ENCODE data around the gene SMG6.
A peak's percentile ranks its signal among the peaks of the same experiment; 100 is the strongest.

Gene SMG6

DNA sequence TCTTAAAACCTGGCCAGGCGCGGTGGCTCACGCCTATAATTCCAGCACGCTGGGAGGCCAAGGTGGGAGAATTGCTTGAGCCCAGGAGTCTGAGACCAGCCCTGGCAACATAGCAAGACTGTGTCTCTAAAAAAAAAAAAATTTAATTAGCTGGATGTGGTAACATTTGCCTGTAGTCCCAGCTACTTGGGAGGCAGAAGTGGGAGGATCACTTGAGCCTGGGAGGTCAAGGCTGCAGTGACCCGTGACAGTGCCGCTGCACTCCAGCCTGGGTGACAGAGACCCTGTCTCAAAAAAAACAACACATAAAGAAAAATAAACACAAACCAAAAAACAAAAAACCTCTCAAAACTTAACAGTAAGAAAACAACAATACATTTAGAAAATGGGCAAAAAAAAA lies 106.3 kb downstream of the SMG6 start:
- no peak overlapping the region for H3K4me3 ChIP-seq (ENCODE audit: low read length)
- no peaks in the 10 kb centered on the region for H3K27me3 ChIP-seq (ENCODE audit: insufficient read depth, low read length)
- H3K27ac ChIP-seq (ENCODE audit: low read depth, low read length): no peak overlapping the region
- no peaks in the 10 kb centered on the region for H3K9me3 ChIP-seq (ENCODE audit: insufficient read depth, low read depth, low read length)
- peaks cover 15% of the 10 kb centered on the region for H3K4me1 ChIP-seq (ENCODE audit: insufficient read depth, low read length)
- H3K9ac ChIP-seq (ENCODE audit: low read depth, low read length): no peak overlapping the region
- H3K36me3 ChIP-seq (ENCODE audit: insufficient read depth, low read length): peaks cover 3% of the 10 kb centered on the region; the same call in 1 of the 2 replicates
- 91% methylated on average over 6 of the region's 6 CpGs for WGBS

DNA sequence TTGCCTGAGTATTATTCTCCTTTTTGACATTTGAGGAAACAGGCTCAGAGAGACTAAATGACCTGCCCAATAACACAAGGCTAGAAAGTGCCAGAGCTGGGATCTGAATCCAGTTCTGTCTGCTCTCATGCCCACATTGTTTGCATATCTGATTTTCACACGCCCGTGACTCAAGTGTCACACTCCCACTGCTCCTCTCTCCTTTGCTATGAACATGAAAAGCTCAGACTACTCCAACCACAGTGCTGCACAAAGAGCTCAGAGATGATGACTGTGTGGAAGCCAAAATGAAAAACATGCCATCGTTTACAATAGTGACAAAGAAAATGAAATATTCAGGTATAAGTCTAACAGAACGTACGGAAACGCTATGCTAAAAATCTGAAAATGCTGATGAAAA lies 107.9 kb downstream of the SMG6 start:
- Histone ChIP-seq H3K27ac (ENCODE audit: low read depth, low read length) (no peak overlapping the region), H3K9ac (ENCODE audit: low read depth, low read length) (no peak overlapping the region)
- WGBS: 94% methylated on average over 6 of the region's 6 CpGs

DNA sequence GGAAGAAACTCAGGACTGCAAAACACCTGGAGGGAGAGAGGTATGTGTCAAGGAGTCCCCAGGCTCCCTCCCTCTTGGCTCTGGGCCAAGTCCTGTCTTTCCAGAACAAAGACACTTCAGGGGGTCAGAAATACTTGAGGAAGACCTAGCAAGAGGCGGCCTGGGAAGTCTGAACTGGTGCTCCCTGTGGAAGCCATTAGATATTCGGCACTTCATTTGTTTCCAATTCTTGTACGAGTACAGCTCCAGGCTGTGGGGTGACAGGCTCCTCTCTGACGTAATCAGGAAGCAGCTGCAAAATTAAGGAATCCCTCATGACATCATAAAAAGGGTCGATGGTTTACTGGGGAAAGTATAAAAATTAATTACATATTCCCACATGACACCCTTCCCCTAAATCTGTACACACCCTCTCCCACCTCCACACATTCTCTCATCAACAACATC lies 108.7 kb downstream of the SMG6 start:
- Histone ChIP-seq H3K27ac (ENCODE audit: low read depth, low read length) (peak overlapping the region; percentile 28; the same call in 1 of the 2 replicates), H3K9ac (ENCODE audit: low read depth, low read length) (no peak overlapping the region), H3K27me3 (ENCODE audit: insufficient read depth, low read length) (no peaks in the 10 kb centered on the region), H3K36me3 (ENCODE audit: insufficient read depth, low read length) (peaks cover 3% of the 10 kb centered on the region; the same call in 1 of the 2 replicates), H3K4me3 (ENCODE audit: low read length) (no peak overlapping the region), H3K9me3 (ENCODE audit: insufficient read depth, low read depth, low read length) (no peaks in the 10 kb centered on the region), H3K4me1 (ENCODE audit: insufficient read depth, low read length) (peaks cover 23% of the 10 kb centered on the region)
- 26% methylated on average over 4 of the region's 5 CpGs for WGBS

More for the DNA sequence above, 107.9 kb downstream of the SMG6 start:
- Histone ChIP-seq H3K4me1 (ENCODE audit: insufficient read depth, low read length) (peaks cover 23% of the 10 kb centered on the region), H3K9me3 (ENCODE audit: insufficient read depth, low read depth, low read length) (no peaks in the 10 kb centered on the region), H3K27me3 (ENCODE audit: insufficient read depth, low read length) (no peaks in the 10 kb centered on the region), H3K36me3 (ENCODE audit: insufficient read depth, low read length) (peaks cover 3% of the 10 kb centered on the region; the same call in 1 of the 2 replicates), H3K4me3 (ENCODE audit: low read length) (no peak overlapping the region)

- 79% methylated on average over 7 of the region's 7 CpGs for WGBS
- no peak overlapping the region for H3K27ac ChIP-seq (ENCODE audit: low read depth, low read length)
- no peak overlapping the region for H3K9ac ChIP-seq (ENCODE audit: low read depth, low read length)
Observed at GRCh38 chr17:2192367-2193057, 111.1 kb downstream of the SMG6 start.

DNA sequence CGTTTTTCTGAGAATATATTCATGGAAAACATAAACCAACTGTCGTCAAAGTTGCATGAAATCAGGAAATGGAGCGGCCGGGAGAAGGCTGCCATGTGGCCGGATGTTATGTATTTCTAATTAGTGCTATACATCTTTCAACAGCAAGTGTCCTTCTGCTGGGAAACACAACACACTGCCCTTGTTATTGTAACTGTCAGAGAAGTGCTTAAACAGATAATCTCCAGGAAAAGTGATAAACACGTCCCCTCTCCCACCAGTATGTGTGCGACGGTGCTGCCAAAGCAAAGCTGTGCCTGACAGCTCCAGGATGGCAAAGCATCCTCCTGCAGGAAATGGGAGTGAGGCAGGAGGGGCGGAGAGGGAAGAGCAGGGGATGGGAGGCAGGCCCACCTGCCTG lies 111.8 kb downstream of the SMG6 start:
- Histone ChIP-seq H3K4me1 (ENCODE audit: insufficient read depth, low read length) (peaks cover 23% of the 10 kb centered on the region), H3K9me3 (ENCODE audit: insufficient read depth, low read depth, low read length) (no peaks in the 10 kb centered on the region), H3K27ac (ENCODE audit: low read depth, low read length) (no peak overlapping the region), H3K4me3 (ENCODE audit: low read length) (no peak overlapping the region), H3K27me3 (ENCODE audit: insufficient read depth, low read length) (no peaks in the 10 kb centered on the region), H3K36me3 (ENCODE audit: insufficient read depth, low read length) (peaks cover 12% of the 10 kb centered on the region; the same call in 1 of the 2 replicates), H3K9ac (ENCODE audit: low read depth, low read length) (no peak overlapping the region)
- 96% methylated on average over 9 of the region's 9 CpGs for WGBS

More at GRCh38 chr17:2192367-2193057, 111.1 kb downstream of the SMG6 start:
- Histone ChIP-seq H3K4me1 (ENCODE audit: insufficient read depth, low read length) (peaks cover 23% of the 10 kb centered on the region), H3K36me3 (ENCODE audit: insufficient read depth, low read length) (peaks cover 7% of the 10 kb centered on the region; the same call in 1 of the 2 replicates), H3K27me3 (ENCODE audit: insufficient read depth, low read length) (no peaks in the 10 kb centered on the region), H3K9me3 (ENCODE audit: insufficient read depth, low read depth, low read length) (no peaks in the 10 kb centered on the region), H3K4me3 (ENCODE audit: low read length) (no peak overlapping the region)

DNA sequence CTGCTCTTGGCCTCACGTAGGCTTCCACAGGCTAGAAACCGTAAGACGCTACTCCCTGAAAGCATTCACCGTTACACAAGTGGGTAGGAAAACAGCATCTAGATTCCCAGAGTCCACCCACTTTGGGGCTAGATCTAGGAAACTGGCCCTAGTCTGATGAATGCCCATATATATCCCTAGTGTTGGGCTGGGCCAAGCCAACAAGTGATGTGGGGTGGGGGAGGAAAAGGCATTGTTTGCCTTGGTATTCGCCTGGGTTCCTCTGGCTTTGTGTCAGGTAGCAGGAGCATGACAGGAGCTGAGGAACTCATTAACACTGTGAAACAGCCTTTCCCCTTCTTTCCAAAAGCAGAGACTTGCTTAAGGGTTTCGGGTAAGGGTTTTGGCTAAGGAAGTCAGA lies 112.4 kb downstream of the SMG6 start:
- H3K9me3 ChIP-seq (ENCODE audit: insufficient read depth, low read depth, low read length): no peaks in the 10 kb centered on the region
- no peak overlapping the region for H3K4me3 ChIP-seq (ENCODE audit: low read length)
- 93% methylated on average over 6 of the region's 6 CpGs for WGBS
- H3K27ac ChIP-seq (ENCODE audit: low read depth, low read length): no peak overlapping the region
- H3K27me3 ChIP-seq (ENCODE audit: insufficient read depth, low read length): no peaks in the 10 kb centered on the region
- peaks cover 17% of the 10 kb centered on the region for H3K36me3 ChIP-seq (ENCODE audit: insufficient read depth, low read length)
- H3K4me1 ChIP-seq (ENCODE audit: insufficient read depth, low read length): peaks cover 23% of the 10 kb centered on the region
- H3K9ac ChIP-seq (ENCODE audit: low read depth, low read length): no peak overlapping the region

- H3K36me3 ChIP-seq (ENCODE audit: insufficient read depth, low read length): peaks cover 24% of the 10 kb centered on the region
- H3K27ac ChIP-seq (ENCODE audit: low read depth, low read length): no peak overlapping the region
- H3K4me1 ChIP-seq (ENCODE audit: insufficient read depth, low read length): peaks cover 20% of the 10 kb centered on the region
- no peak overlapping the region for H3K9ac ChIP-seq (ENCODE audit: low read depth, low read length)
- 96% methylated on average over 4 of the region's 4 CpGs for WGBS
- no peaks in the 10 kb centered on the region for H3K9me3 ChIP-seq (ENCODE audit: insufficient read depth, low read depth, low read length)
- H3K4me3 ChIP-seq (ENCODE audit: low read length): no peak overlapping the region
- no peaks in the 10 kb centered on the region for H3K27me3 ChIP-seq (ENCODE audit: insufficient read depth, low read length)
Observed at GRCh38 chr17:2190014-2190413, 113.6 kb downstream of the SMG6 start.

DNA sequence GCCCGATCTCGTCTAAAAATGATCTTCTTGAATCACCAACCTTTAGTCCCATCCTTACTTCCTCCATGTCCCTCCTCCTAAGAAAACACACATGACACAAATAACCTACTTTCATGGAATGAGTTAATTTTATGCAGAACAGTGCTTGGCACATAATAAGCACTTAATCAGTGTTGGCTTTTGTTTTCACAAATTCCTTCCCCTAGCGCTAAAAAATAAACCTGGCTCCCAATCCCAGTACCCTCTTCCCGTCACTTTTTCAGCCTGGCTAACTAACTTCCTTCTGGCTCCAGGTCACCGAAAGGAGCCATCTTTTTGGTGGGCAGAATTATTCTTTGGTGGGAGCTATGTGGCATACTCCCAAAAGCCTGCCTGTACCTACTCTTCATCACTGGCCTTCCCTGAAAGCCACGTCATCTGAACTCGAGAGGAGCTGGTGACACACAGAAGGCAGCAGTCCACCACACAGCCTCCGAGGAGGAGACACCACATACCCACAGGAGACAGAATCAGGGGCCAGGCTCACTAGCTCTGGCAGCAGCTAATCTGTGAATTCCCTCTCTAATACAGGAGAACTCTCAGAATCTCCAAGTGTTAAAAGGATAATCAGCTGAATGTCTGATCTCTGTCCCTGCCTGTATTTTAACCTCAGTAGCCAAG lies 114.5 kb downstream of the SMG6 start:
- Histone ChIP-seq H3K27ac (ENCODE audit: low read depth, low read length) (no peak overlapping the region), H3K9me3 (ENCODE audit: insufficient read depth, low read depth, low read length) (no peaks in the 10 kb centered on the region), H3K9ac (ENCODE audit: low read depth, low read length) (no peak overlapping the region), H3K4me1 (ENCODE audit: insufficient read depth, low read length) (peaks cover 12% of the 10 kb centered on the region), H3K36me3 (ENCODE audit: insufficient read depth, low read length) (peaks cover 24% of the 10 kb centered on the region), H3K27me3 (ENCODE audit: insufficient read depth, low read length) (no peaks in the 10 kb centered on the region), H3K4me3 (ENCODE audit: low read length) (no peak overlapping the region)
- 95% methylated on average over 8 of the region's 8 CpGs for WGBS

DNA sequence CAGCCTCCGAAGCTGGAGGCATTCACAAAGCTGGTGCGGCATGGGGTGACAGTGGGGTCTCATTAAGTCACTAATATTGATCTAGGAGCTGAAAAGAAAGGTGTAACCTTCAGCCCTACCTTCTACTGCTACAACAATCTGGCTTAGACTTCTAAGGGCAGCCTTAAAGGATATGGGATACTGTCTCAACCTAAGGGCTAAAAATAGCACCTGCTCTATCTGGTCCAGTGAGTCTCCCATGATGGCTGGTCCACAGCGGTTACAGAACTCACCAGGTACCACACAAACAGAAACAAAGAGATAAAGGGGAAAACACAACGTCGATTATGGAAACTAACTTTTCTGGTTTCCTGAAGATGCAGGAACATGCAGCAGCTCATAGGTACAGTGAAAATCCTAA lies 115.8 kb downstream of the SMG6 start:
- WGBS: 86% methylated on average over 5 of the region's 5 CpGs
- H3K9ac ChIP-seq (ENCODE audit: low read depth, low read length): no peak overlapping the region
- no peaks in the 10 kb centered on the region for H3K9me3 ChIP-seq (ENCODE audit: insufficient read depth, low read depth, low read length)
- no peaks in the 10 kb centered on the region for H3K27me3 ChIP-seq (ENCODE audit: insufficient read depth, low read length)
- H3K27ac ChIP-seq (ENCODE audit: low read depth, low read length): no peak overlapping the region
- H3K4me3 ChIP-seq (ENCODE audit: low read length): no peak overlapping the region
- peaks cover 11% of the 10 kb centered on the region for H3K4me1 ChIP-seq (ENCODE audit: insufficient read depth, low read length)
- H3K36me3 ChIP-seq (ENCODE audit: insufficient read depth, low read length): peaks cover 23% of the 10 kb centered on the region

- Histone ChIP-seq H3K9ac (ENCODE audit: low read depth, low read length) (no peak overlapping the region), H3K4me3 (ENCODE audit: low read length) (no peak overlapping the region), H3K27me3 (ENCODE audit: insufficient read depth, low read length) (no peaks in the 10 kb centered on the region), H3K9me3 (ENCODE audit: insufficient read depth, low read depth, low read length) (no peaks in the 10 kb centered on the region), H3K27ac (ENCODE audit: low read depth, low read length) (no peak overlapping the region), H3K36me3 (ENCODE audit: insufficient read depth, low read length) (peaks cover 23% of the 10 kb centered on the region), H3K4me1 (ENCODE audit: insufficient read depth, low read length) (peaks cover 11% of the 10 kb centered on the region)
- WGBS: 94% methylated on average over 4 of the region's 4 CpGs
Observed at GRCh38 chr17:2186937-2187336, 116.6 kb downstream of the SMG6 start.

DNA sequence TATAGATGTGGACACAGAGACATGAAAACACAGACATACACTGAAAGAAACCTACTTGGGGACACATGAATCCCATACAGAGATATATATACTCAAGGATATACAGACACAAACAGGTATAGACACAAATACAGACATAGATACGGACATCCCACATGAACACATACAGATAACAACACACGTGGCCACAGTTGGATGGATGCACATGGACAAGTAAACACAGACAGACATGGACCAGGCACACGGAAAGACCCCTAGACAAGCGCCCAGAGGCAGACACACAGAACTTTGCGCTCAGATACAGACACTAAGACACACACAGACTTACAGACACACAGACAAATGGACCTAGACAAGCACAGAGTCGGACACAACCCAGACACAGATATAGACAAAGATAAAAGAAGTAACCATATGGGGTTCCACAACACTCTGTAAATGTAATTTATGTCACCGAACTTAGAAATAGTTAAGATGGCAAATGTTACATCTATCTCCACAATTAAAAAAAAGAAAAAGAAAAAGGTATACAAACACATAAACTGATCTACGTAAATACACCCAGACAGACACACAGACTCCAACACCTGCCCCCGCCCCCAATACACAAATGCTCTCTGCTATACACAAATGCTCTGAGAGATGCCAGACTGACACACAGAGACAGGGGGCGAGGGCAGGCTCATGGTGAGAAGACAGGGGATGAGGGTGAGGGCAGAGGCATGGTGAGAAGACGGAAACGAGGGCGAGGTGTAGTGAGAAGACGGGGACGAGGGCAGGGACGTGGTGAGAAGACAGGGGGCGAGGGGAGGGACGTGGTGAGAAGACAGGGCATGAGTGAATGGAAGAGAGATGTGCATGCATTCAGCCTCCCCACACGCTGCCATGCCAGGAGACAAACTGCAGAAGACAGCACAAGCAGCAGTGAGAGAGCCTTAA lies 118.3 kb downstream of the SMG6 start:
- H3K4me3 ChIP-seq (ENCODE audit: low read length): no peak overlapping the region
- peaks cover 27% of the 10 kb centered on the region for H3K36me3 ChIP-seq (ENCODE audit: insufficient read depth, low read length)
- no peaks in the 10 kb centered on the region for H3K27me3 ChIP-seq (ENCODE audit: insufficient read depth, low read length)
- no peak overlapping the region for H3K9ac ChIP-seq (ENCODE audit: low read depth, low read length)
- no peaks in the 10 kb centered on the region for H3K9me3 ChIP-seq (ENCODE audit: insufficient read depth, low read depth, low read length)
- H3K4me1 ChIP-seq (ENCODE audit: insufficient read depth, low read length): peaks cover 16% of the 10 kb centered on the region
- H3K27ac ChIP-seq (ENCODE audit: low read depth, low read length): no peak overlapping the region
- 91% methylated on average over 17 of the region's 19 CpGs for WGBS

Data from HUES64 (cell line).